OCI-LY1 (cell line): ENCODE measurements around the gene IFT74.

ENCODE experiments used
- CTCF ChIP-seq: fragments of 200-600 bp; sonication (generic), shearing (Covaris generic); IDR thresholded peaks from 2 replicates; pipeline ENCODE4 v1.5.1; 2017; ENCODE audit warnings: mild to moderate bottlenecking, antibody characterized with exemption, low read length, moderate library complexity, mixed read lengths
- EZH2 ChIP-seq: fragments of 200-600 bp; sonication (generic), shearing (Covaris generic); IDR thresholded peaks from 2 replicates; pipeline ENCODE4 v1.8.0; 2017; ENCODE audit warnings: borderline replicate concordance, mixed run types, mild to moderate bottlenecking, antibody characterized with exemption, low read length, moderate library complexity, mixed read lengths

DNA sequence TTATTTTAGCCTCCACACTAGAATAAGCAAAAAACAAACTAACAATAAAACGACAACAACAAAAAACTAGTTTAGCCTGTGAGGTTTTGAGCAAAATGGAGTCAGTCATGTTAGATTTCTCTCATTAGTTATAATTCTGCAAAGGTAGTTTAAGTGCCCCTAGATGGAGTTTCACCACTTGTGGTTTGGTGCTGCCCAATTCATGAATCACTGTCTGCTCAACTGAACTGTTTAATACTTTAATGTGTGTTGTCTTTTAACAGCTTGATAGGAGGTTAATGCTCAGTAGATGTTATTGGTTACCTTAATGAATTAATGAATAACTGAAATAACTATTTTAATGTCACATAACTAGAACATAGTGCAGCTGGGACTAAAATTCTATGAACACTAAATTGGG lies 5.7 kb upstream of the IFT74 start:
- TF ChIP-seq CTCF (no peak), EZH2 (no peak)
